GM21529 (cell line): ENCODE measurements around the gene CCDC102B.
"Not testable (repeated sequence)": the region's sequence is repeated elsewhere in the genome, so short reads cannot be mapped to it uniquely, and the experiment has no call there.

Source experiments
- ATAC-seq: cut with Tn5 transposase; IDR thresholded peaks from one replicate; pipeline ENCODE4 v1.9.1; 2021; ENCODE audit not compliant: unreplicated experiment

The CCDC102B gene

DNA sequence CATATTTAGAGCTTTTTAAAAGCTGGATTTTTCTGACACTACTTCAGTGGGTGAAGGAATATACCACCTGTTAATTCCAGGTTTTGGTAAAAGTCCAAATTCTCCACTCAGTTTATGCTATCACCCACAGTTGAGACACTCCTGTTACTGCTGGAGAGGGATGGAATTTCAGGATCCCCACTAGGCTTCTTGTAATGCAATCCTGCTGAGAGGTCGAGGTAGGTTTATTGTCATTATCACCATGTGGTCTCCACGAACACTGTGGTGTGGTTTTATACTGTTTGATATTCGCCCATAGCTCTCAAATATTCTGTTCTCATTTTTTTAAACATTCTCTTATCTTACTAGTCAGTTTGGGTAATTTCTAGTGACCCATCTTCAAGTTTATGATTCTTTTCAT lies 167.9 kb downstream of the CCDC102B start:
- ATAC-seq, result no peak

DNA sequence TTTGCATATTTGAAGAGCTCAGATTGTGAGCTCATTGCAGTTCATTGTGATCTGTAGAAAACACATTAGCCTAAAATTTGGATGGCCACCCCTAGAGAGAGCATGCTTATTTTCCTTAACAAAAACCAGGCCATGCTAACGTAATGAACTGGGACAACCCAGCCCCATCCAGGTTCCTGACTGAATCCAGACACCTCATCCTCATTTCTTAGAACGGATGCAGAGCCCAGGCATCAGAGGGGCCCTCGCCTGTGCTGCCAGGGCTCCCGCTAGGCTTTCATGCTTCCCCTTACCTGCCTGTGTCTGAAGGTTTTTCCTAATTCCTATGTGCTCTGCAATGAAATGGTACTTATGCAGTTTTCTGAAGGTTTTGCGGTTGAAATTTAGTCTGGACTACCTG lies 171.1 kb downstream of the CCDC102B start:
- ATAC-seq, result no peak

DNA sequence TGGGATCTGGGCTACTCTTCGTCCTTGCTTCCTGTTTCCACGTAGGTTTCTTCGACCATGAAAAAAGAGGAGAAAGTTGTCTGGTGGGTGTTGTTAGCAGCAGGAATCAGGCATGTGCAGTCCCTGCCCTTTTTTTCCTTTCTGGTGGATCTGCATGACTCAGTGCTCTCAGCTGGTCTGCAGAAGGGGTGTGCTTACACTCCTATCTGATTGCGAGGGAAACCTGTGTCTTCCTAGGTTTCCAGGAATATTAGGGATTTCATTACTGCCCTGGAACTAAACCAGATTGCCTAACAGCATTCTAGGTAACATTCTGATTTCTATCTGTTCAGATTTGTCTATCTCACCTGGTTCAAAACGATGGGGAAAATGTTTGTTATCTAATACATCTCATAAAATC lies 174.3 kb downstream of the CCDC102B start:
- no peak for ATAC-seq

DNA sequence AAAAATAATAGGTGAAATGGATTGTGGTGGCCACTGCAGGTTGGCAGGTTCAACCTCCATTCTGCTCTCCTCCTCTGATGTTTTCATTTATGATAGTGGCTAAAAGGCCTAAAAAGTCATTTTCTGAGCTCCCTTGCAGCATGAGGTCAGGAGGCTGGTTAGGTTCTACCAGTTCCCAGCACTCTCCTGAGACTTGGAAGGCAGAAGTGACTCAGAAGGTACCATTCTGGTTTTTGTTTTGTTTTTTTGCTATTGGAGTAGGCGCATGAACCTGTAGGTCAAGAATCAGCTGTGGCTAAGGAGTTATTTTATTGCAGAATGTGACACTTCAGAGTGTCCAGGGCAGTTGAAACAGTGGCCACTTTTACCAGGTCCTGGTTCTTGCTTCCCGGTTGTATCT lies 181.9 kb downstream of the CCDC102B start:
- no peak for ATAC-seq

DNA sequence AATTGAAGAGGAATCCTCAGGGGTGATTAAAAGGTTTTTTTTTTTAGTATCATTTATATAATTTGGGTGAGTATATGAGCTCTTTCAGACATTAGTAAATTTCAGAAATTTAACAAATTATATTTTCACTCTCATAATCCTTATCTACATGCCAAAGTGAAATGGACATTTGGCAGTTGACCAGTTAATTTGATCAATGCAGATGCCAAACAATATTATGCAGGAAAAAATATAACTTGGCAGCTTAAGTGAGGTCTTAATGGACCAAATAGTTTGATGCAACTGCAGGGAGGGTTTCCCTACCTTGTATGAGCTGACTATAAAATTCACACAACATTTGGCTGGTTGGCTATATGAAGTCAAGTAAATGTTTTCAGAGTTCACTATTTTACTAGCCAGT lies 185.2 kb downstream of the CCDC102B start:
- no peak for ATAC-seq

DNA sequence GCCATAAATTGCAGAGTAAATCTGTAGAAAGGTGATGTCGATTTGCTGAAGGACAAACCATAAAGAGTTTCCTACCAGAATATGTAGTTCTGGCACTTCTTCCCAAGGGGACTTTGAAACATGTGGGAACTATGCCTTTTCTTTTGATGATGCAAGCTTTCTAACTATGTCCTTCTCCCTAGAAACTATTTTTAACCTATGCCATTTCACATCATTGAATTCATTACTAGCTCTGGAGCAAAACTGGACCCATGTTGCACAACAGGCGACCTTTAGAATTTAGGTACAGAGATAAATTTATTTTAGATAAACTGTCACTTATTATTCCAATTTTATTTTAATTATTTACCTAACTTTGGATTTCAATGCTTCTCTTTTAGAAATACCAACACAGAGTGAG lies 186.5 kb downstream of the CCDC102B start:
- ATAC-seq, result no peak

DNA sequence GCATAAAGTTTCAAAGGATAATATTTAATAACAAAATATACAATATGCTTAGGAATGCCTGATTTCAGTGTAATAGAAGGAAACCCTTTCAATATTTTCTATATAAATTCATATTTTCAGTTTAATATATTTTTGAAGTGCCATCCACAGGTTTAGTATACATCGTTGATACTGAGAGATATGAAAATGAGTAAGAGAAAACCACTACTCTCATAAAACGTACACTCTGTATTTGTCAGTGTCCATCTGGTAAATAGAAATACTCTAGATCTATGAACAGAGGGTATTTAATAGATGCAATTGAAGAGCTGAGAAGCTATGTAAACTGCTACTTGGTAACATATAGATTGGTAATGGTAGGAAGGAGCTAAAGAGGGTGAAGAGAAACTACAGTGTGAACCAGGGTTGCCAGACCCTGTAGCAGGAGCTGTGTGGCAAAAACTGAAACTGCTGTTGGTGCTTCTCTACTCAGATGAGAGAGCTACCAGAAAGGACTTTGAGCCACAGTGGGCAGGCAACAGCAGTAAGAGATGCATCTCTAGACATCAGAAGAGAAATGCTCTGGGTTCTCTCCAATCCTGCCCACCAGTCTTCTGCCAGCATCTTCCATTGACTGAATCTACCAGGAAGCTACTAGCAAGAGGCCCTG lies 187.4 kb downstream of the CCDC102B start:
- no peak for ATAC-seq

DNA sequence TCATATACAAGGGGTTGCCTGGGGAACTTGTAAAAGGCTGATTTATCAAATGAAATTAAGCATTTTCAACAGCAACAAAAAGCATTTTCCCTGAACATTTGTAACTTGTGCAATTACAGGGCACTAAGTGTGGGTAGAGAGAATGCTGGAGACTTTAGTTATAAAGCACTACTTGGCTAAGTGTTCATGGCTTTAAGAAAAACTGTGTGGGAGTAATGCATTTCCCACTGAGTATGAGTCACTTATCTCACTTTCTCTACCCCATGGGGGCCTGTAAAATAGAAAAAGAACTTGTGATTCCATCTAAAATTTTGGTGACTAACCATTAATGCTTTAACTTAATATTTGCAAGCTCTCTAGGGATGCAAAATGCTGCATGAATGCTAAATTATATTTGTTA lies 193.4 kb downstream of the CCDC102B start:
- ATAC-seq, result peak; percentile 49

DNA sequence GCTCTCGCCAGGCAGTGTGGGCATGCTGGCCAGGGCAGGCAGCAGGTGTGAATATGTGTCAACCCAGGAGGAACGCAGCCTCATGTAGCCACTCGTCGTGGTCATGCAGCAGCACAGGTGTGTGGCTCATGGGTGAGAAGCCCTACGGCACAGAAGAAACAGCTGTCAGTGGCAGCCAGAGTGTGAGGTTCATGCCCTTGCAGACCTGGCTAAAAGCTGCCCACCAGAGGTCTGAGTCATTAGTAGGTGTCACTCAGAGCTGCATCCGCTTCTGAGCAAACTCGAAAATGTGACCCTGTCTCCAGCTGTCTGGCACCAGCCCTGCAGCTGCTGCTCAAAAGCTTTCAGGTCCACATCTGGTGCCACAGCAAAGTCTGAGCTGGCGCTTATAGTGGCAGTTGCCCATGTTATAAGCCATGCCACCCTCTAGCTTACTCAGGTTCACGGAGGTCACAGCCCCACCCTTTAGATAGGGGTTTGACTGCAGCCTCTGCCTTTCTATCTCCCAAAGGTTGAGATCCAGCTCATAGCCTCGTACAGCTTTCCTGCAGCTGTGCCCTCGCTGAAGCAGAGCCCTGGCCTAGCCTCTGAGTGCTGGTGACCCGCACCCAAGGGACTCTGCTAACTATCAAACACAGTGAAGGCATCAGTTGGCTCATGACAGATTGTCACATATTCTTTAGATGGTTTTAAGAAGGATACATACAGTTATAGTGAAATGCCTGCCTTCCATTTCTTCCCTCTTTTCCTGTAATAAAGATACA lies 195.0 kb downstream of the CCDC102B start:
- peak; percentile 47 for ATAC-seq

DNA sequence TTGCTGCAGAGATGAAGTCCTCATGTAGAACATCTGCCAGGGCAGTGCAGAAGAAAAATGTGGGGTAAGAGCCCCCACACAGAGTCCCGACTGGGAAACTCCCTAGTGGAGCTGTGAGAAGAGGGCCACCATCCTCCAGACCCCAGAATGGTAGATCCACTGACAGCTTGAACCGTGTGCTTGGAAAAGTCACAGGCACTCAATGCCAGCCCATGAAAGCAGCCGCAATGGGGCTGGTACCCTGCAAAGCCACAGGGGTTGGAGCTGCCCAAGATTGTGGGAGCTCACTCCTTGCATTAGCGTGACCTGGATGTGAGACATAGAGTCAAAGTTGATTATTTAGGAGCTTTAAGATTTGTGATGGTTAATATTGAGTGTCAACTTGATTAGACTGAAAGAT lies 197.8 kb downstream of the CCDC102B start:
- no peak for ATAC-seq

DNA sequence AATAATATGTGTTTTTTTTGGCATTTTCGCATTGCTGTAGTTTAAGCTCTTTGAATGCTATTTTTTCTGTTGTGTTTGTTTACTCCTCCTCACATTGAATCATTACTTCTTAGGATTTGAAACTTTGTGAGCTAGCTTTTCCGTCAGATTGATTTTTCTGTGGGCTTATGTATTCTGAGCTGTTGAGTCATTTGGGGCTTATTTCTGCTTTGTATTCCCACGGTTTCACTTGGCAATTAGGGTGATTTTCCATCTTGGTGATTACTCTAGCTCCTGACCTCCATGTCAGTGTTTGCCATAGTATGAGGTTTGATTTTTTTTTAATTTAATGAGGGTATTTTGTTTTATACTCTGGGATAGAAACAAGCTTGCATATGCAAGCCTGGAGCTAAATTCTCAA lies 200.0 kb downstream of the CCDC102B start:
- no peak for ATAC-seq

DNA sequence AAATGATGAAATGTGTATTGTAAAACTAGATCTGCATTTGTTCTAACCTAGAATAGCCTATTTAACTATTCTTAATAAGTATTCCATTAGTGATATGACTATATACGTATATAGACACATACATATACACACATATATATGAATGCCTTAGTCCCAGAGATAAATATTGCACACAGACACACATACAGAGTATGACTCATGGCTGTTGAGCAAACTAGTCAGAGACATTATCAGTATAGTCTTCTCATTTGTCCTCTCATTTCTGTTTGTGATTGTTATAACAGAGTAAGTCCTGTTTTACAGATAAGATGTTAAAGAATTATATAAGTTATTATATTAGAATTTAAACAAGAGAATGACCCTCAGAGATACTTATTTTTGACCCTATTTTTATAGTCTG lies 202.5 kb downstream of the CCDC102B start:
- ATAC-seq, result no peak

DNA sequence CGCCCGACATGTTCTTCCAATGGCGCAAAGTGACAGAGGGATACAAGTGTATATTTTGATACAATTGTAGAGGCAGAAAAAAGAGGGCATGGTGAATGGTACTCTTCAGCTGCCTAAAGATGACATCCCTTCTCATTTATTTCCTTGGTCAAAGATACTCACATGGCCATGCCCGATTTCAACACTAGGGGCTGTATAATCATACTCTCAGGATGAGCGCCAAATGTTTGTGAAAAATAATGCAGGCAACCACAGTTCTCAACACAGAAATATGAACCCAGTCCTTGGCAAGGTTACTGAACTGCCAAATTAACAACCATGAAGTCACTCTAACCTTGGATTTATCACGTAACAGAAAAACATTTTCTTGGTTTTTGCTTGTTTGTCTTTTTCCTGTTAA lies 204.4 kb downstream of the CCDC102B start:
- no peak for ATAC-seq

DNA sequence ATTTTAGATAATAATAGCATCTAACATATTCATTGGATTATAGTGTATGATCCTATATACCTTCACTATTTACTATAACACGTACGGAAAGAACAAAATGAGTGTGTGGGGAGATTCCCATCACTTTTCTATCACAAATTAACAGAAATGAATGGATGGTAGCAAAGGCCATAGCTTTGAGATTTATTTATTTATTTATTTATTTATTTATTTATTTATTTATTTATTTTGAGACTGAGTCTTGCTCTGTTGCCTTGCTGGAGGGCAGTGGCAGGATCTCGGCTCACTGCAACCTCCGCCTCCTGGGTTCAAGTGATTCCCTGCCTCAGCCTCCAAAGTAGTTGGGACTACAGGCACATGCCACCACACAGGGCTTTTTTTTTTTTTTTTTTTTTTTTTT lies 208.3 kb downstream of the CCDC102B start:
- not testable (repeated sequence) for ATAC-seq

DNA sequence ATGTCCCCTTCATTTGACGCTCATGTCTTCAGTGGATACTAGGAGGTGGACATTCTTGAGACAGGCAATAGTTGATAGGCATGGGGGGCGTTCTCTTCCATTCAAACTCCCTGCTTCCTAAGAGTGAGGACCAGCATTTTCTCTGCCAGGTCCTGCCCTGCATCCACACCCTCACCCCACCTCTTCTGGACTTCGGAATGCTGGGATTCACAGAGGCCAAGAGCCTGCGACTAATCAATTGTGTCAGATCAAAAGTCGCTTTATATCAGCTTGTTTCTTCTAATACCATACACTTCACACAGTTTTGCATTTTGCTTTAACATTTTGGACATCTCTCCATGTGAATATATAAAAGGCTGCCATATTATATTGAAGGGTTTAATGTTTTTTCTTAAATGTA lies 210.7 kb downstream of the CCDC102B start:
- no peak for ATAC-seq

DNA sequence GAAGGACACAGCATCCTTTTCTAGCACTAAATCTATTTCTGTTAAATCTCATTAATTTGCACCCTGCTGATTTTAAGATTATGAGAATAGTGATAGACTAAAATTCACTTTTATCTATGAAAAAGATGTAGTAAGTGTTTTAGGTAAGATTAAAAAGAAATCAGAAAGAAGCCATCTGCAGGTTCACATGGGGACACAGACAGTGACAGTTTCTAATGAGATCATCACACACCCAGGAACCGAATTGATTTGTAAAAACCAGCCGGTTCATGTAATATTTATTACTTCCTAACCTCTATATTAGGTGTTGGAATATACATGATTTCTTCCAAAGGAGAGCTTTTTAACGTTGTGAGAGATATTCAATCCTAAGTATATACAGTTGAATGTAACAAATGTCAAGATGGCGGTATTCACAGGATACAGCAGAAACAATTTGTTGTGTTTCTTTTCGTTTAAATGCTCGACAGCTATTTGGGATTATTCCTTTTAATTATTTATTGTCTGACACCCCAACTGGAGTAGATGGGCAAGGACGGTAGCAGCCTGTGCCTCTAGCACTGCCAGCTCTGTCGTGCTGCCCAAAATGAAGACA lies 223.4 kb downstream of the CCDC102B start:
- ATAC-seq, result no peak

DNA sequence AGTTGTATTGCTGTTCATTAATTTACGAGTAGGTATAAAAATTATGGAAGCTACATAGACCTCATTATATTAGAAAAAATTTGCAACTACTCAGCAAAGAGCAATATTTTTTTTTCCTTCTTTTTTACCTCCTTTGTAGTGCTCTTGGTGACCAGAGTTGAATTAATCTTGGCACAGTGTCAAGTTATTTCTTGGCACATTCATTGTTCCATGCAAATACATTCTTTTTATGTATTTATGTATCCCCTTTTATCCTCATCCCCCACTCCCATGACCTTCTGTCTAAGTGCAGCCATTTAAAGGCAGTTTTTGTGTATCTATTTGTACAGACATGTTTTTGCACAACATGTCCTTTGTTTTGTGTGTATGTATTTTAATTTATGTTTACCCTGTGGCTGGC lies 224.5 kb downstream of the CCDC102B start:
- ATAC-seq, result no peak

DNA sequence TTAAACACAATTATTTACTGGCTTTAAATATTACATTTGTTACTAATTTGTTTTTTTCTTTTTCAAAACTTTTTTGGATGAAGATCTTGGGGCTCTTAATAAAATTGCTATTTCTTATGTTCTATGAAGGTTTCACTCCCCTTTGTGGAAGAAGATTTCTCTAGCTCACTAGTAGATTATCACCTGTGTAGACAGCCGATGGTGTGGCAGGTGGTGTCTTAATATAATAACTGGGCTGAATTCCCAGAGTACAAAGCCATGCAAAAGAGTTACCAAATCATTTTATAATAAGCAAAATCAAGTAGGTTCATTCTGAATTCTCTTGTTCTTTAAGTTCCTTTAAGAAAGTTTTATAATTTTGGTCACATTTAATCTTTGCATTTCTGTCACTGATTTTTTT lies 233.7 kb downstream of the CCDC102B start:
- no peak for ATAC-seq

DNA sequence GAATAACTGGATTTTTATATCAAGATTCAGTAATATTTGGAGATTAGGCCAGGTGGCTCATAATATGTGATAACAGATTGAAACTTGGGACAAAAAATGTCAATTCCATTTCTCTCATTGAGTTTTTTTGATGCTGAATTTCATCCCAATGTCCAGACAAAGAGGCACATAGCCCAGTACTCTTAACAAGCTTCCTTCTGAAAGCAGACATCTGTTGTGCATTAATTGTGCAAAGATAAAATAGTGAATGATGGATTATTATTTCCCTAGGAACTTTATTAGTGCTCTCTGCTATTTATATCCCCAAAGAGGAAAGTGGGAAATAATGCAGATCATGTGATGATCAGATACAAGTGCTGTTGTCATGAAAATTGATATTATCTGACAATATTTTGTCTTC lies 234.1 kb downstream of the CCDC102B start:
- ATAC-seq, result no peak

DNA sequence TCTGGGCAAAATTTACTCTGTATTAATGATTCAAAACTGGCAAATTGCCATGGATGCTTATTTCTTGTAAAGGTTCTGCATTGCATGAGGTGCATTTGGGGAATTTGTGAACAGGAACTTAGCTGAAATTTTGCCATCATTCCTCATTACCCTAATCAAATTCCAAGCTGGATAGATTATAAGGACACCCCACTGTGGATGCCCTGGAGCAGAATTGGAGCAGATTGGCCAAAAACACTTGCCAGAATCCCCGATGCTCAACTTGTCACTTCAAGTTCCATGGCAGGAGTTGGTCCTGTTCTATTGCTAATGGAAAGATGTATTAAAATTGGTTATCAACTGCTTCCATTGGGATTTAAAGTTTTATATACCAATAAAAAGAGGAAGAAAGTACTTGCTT lies 237.9 kb downstream of the CCDC102B start:
- ATAC-seq, result no peak

DNA sequence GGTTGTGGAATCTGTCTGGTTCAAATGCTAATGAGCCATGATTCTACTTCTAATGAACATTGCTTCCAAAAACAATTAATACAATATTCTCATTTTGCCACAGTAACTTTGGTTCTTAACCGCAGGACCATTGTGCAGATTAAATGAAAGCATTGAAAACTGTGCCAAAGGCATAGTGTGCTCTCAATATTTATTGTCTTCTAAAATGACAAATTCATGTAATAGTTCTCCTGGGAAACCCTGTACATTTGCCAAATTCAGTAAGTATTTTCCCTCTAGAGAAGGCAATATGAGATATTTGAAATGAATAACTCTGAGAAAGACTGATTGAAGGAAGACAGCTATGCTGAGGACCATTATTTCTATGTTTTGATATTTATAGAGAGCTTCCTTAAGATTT lies 246.3 kb downstream of the CCDC102B start:
- ATAC-seq, result no peak

DNA sequence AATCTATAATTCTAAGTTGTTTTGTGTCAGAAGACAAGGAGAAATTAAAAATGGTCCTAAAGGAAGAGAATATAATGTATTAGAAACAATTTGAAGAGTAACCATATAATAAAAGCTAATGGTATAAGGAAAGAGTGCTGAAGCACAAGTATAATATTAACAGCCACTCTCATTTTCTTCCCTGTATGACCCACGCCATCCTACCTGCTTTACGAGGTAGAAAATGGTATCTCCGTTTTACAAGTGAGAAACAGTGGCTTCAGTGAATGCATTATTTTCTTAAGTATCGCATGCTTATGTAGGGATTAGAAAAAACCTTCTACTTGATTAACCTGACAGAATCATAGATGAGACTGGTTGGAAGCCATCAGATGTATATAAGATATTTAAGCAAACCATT lies 266.2 kb downstream of the CCDC102B start:
- no peak for ATAC-seq
